Sigmoid colon (tissue), 4 donors: ENCODE data around the gene LBX2.
"Not testable (repeated sequence)": the region's sequence is repeated elsewhere in the genome, so short reads cannot be mapped to it uniquely, and the experiment has no call there.

Experiments
- POLR2A ChIP-seq, 2 donors: fragments of 450-650 bp; IDR thresholded peaks; one replicate each; pipeline ENCODE4 v1.6.1; 2016; ENCODE audit warnings: antibody characterized with exemption in 2 of 2, mild to moderate bottlenecking in 2 of 2, moderate library complexity in 2 of 2
- POLR2AphosphoS5 ChIP-seq, 4 donors: sonication (generic); formaldehyde crosslinking; IDR thresholded peaks; one replicate each; pipeline ENCODE4 v1.6.1; 2017; ENCODE audit warnings: antibody characterized with exemption in 4 of 4
- TF ChIP-seq, protein P1 (sequence below), 4 experiments: fragments of 450-650 bp in 3 of 4; fragments of 200-600 bp in 1 of 4; IDR thresholded peaks; one replicate each; pipeline ENCODE4 v1.5.1; 2016 to 2019; ENCODE audit warnings: antibody characterized with exemption in 4 of 4, mild to moderate bottlenecking in 3 of 4, moderate library complexity in 2 of 4

GRCh38 chr2:74459503-74460118 lies 39.8 kb downstream of the LBX2 start:
- TF ChIP-seq POLR2A (IDR thresholded peaks at IDR 0.05), result not testable (repeated sequence)
- TF ChIP-seq, protein P1, sequence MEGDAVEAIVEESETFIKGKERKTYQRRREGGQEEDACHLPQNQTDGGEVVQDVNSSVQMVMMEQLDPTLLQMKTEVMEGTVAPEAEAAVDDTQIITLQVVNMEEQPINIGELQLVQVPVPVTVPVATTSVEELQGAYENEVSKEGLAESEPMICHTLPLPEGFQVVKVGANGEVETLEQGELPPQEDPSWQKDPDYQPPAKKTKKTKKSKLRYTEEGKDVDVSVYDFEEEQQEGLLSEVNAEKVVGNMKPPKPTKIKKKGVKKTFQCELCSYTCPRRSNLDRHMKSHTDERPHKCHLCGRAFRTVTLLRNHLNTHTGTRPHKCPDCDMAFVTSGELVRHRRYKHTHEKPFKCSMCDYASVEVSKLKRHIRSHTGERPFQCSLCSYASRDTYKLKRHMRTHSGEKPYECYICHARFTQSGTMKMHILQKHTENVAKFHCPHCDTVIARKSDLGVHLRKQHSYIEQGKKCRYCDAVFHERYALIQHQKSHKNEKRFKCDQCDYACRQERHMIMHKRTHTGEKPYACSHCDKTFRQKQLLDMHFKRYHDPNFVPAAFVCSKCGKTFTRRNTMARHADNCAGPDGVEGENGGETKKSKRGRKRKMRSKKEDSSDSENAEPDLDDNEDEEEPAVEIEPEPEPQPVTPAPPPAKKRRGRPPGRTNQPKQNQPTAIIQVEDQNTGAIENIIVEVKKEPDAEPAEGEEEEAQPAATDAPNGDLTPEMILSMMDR (IDR thresholded peaks at IDR 0.05), result not testable (repeated sequence)
- peak in 1 of 4 donors; percentile 4 for TF ChIP-seq POLR2AphosphoS5 (IDR thresholded peaks at IDR 0.05)
